ENCODE data around the gene MICAL2.

Gene MICAL2

GRCh38 chr11:12110201-12110713 is at the start of gene MICAL2:
TSS of gene MICAL2 (plus strand) at chr11:12110590. CDS start at chr11:12162156, 51,566 bp downstream.
- DNase-seq (ENCODE audit: low read depth in 2 of 2) = peak; percentile 79 to 81

- no peak for DNase-seq (ENCODE audit: low read depth in 2 of 2)
Measured at GRCh38 chr11:12061851-12062560, 48.4 kb upstream of the MICAL2 start.

- DNase-seq (ENCODE audit: low read depth in 2 of 2) = no peak
Measured at GRCh38 chr11:12063251-12063650, 47.1 kb upstream of the MICAL2 start.

- DNase-seq (ENCODE audit: low read depth in 2 of 2) = no peak
Measured at GRCh38 chr11:12064136-12064953, 46.0 kb upstream of the MICAL2 start.

- DNase-seq (ENCODE audit: low read depth in 2 of 2) = no peak
Measured at GRCh38 chr11:12064954-12065280, 45.5 kb upstream of the MICAL2 start.

- no peak for DNase-seq (ENCODE audit: low read depth in 2 of 2)
Measured at GRCh38 chr11:12066056-12066798, 44.2 kb upstream of the MICAL2 start.

- no peak for DNase-seq (ENCODE audit: low read depth in 2 of 2)
Measured at GRCh38 chr11:12066799-12067508, 43.4 kb upstream of the MICAL2 start.

- no peak for DNase-seq (ENCODE audit: low read depth in 2 of 2)
Measured at GRCh38 chr11:12067796-12068357, 42.5 kb upstream of the MICAL2 start.

- DNase-seq (ENCODE audit: low read depth in 2 of 2) = no peak
Measured at GRCh38 chr11:12069066-12069676, 41.2 kb upstream of the MICAL2 start.

GRCh38 chr11:12070446-12071267 is 39.7 kb upstream of the MICAL2 start:
- DNase-seq (ENCODE audit: low read depth in 2 of 2) = no peak

GRCh38 chr11:12071574-12071973 is 38.8 kb upstream of the MICAL2 start:
- no peak for DNase-seq (ENCODE audit: low read depth in 2 of 2)

- no peak for DNase-seq (ENCODE audit: low read depth in 2 of 2)
Measured at GRCh38 chr11:12073436-12073835, 37.0 kb upstream of the MICAL2 start.

- no peak for DNase-seq (ENCODE audit: low read depth in 2 of 2)
Measured at GRCh38 chr11:12073886-12074285, 36.5 kb upstream of the MICAL2 start.

- no peak for DNase-seq (ENCODE audit: low read depth in 2 of 2)
Measured at GRCh38 chr11:12074529-12075195, 35.7 kb upstream of the MICAL2 start.

- no peak for DNase-seq (ENCODE audit: low read depth in 2 of 2)
Measured at GRCh38 chr11:12075291-12075690, 35.1 kb upstream of the MICAL2 start.

- no peak for DNase-seq (ENCODE audit: low read depth in 2 of 2)
Measured at GRCh38 chr11:12075822-12076821, 34.3 kb upstream of the MICAL2 start.

GRCh38 chr11:12076840-12077534 is 33.4 kb upstream of the MICAL2 start:
- DNase-seq (ENCODE audit: low read depth in 2 of 2) = no peak
